HepG2 (cell line): ENCODE data around the gene HOXA11.

ENCODE experiments used
- KLF6 ChIP-seq: IDR thresholded peaks from 2 replicates; pipeline ENCODE4 v1.8.0; 2016; ENCODE audit warnings: missing biosample characterization, missing genetic modification reagents
- ZSCAN20 ChIP-seq: sonication (generic); formaldehyde crosslinking; IDR thresholded peaks from 2 replicates; pipeline ENCODE4 v1.4.0; 2020; ENCODE audit warnings: missing genetic modification reagents, mild to moderate bottlenecking, borderline replicate concordance
- TF ChIP-seq, protein P1 (sequence below): IDR thresholded peaks from 2 replicates; pipeline ENCODE4 v1.6.1; 2016
- TF ChIP-seq, protein P2 (sequence below): sonication (generic); formaldehyde crosslinking; IDR thresholded peaks from 2 replicates; pipeline ENCODE4 v1.5.0; 2020; ENCODE audit warnings: missing genetic modification reagents

DNA sequence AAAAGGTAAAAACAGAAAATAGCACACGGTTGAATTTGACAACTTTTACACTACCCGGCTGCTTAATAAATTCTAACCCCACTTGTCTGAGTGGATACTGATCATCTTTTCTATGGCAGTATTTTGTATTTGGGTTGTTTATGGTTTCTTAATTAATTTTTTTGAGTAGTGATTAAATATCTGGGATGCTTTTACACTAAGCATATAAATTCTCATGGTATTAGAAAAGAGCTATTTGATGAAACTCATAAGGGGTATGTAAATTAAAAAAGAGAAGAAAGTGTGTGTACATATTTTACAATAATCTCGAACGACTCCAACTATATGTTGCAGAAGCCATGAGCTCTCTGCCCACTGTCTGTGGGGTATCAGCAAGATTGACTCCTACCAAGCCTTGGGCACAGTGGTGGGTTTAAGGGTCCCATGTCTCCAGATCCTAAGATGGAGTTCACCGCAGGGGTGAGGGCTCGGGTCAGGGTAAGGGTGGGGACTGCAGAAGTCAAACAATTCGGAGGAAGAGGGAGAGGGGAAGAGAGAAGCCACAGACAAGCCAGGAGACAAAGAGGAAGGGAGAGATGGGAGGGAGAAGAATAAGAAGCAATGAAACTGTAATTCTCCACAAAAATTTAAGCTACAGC lies 22.4 kb upstream of the HOXA11 start:
- TF ChIP-seq, protein P1, sequence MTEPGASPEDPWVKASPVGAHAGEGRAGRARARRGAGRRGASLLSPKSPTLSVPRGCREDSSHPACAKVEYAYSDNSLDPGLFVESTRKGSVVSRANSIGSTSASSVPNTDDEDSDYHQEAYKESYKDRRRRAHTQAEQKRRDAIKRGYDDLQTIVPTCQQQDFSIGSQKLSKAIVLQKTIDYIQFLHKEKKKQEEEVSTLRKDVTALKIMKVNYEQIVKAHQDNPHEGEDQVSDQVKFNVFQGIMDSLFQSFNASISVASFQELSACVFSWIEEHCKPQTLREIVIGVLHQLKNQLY (CRISPR knock-in tag), result no peak
- TF ChIP-seq ZSCAN20 (CRISPR knock-in tag) (no peak), KLF6 (CRISPR knock-in tag) (no peak)
- TF ChIP-seq, protein P2, sequence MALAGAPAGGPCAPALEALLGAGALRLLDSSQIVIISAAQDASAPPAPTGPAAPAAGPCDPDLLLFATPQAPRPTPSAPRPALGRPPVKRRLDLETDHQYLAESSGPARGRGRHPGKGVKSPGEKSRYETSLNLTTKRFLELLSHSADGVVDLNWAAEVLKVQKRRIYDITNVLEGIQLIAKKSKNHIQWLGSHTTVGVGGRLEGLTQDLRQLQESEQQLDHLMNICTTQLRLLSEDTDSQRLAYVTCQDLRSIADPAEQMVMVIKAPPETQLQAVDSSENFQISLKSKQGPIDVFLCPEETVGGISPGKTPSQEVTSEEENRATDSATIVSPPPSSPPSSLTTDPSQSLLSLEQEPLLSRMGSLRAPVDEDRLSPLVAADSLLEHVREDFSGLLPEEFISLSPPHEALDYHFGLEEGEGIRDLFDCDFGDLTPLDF, result no peak
